Osteoblast (primary cell): ENCODE data around the gene DPP4. TPM values are rescaled to one million over a fixed set of nuclear protein-coding genes. Genes with fewer than 3 reads are reported as not detected.

Experiments used
- DNase-seq: peaks from one replicate; pipeline ENCODE4 v3.0.0; 2011; ENCODE audit warnings: low spot score, mixed read lengths; ENCODE audit not compliant: insufficient read length; ENCODE audit errors: missing footprints
- H2AFZ ChIP-seq: 2 replicates; pipeline ENCODE4 v1.6.0; 2011; ENCODE audit warnings: mild to moderate bottlenecking, low read length
- H3K27ac ChIP-seq: 2 replicates; pipeline ENCODE4 v1.5.1; 2011; ENCODE audit warnings: mild to moderate bottlenecking, low read depth, low read length, moderate library complexity
- H3K27me3 ChIP-seq: 2 replicates; pipeline ENCODE4 v1.6.0; 2012; ENCODE audit warnings: mild to moderate bottlenecking, control low read depth, inconsistent platforms, low read length, moderate library complexity; ENCODE audit not compliant: insufficient read depth
- H3K36me3 ChIP-seq: 2 replicates; pipeline ENCODE4 v1.5.1; 2011; ENCODE audit warnings: mild to moderate bottlenecking, low read length, control low read depth, moderate library complexity; ENCODE audit not compliant: insufficient read depth
- H3K4me1 ChIP-seq: 2 replicates; pipeline ENCODE4 v1.5.1; 2011; ENCODE audit warnings: mild to moderate bottlenecking, low read length, control low read depth, moderate library complexity; ENCODE audit not compliant: insufficient read depth
- H3K4me2 ChIP-seq: 2 replicates; pipeline ENCODE4 v1.6.0; 2011; ENCODE audit warnings: mild to moderate bottlenecking, low read length; ENCODE audit not compliant: insufficient read depth
- H3K4me3 ChIP-seq: fragments of 200-600 bp; sonication (generic); 3 replicates; pipeline ENCODE4 v1.5.1; 2012; ENCODE audit warnings: mild to moderate bottlenecking, low read length, inconsistent platforms; ENCODE audit not compliant: insufficient read depth
- H3K79me2 ChIP-seq: 2 replicates; pipeline ENCODE4 v1.6.0; 2012; ENCODE audit warnings: mild to moderate bottlenecking, low read length, control low read depth, inconsistent platforms; ENCODE audit not compliant: insufficient read depth
- H3K9me3 ChIP-seq: 2 replicates; pipeline ENCODE4 v1.5.1; 2011; ENCODE audit warnings: low read depth, low read length, control low read depth
- H4K20me1 ChIP-seq: 2 replicates; pipeline ENCODE4 v1.6.0; 2012; ENCODE audit warnings: mild to moderate bottlenecking, low read length, control low read depth; ENCODE audit not compliant: insufficient read depth
- total RNA-seq: library from RNA; depleted of rRNA; stranded (reverse); fragments of >200 nt; gene quantifications from 2 replicates; pipeline ENCODE4 v1.2.3, GENCODE V29; 2012
- TF ChIP-seq, protein P1 (sequence below): IDR thresholded peaks from 2 replicates; pipeline ENCODE4 v1.5.1; 2011; ENCODE audit warnings: mild to moderate bottlenecking, low read depth, low read length, moderate library complexity; ENCODE audit errors: extremely low read depth

DPP4 gene
- total RNA-seq, 1 donor: 192 TPM

DNA sequence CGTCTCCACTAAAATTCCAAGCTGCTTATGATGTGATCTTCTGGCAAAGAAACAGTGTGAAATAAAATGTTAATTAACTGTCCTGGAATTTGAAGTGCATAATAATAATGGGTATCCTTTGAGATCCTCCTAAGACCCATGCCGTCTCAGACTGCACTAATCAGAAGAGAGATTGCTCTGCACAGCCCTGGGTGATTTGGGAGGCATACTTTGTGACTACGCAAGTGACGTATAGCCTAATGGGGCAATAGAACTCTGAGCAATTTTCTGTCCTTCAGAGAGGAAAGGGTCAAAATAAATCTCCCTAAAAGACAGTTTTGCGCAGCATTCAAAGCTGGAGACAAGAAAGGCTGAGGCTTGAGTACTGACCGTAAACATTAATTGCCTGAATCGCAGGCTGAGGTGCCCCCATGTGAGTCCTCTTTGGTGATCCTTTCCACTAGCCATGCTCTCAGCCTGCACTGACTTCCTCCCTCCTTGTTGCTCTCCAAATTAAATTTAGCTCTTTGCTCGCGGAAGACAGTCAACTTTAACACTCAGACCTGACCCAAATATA is 76.0 kb downstream of the DPP4 start:
- Histone ChIP-seq H3K27me3 (no peaks in the 10 kb centered on the region), H3K79me2 (no peaks in the 10 kb centered on the region), H4K20me1 (no peaks in the 10 kb centered on the region), H3K36me3 (no peaks in the 10 kb centered on the region), H3K27ac (no peak overlapping the region), H3K4me2 (no peak overlapping the region), H2AFZ (no peak overlapping the region), H3K9me3 (no peaks in the 10 kb centered on the region), H3K4me3 (no peak overlapping the region), H3K4me1 (peaks cover under 1% of the 10 kb centered on the region)
- DNase-seq: no peak
- TF ChIP-seq, protein P1, sequence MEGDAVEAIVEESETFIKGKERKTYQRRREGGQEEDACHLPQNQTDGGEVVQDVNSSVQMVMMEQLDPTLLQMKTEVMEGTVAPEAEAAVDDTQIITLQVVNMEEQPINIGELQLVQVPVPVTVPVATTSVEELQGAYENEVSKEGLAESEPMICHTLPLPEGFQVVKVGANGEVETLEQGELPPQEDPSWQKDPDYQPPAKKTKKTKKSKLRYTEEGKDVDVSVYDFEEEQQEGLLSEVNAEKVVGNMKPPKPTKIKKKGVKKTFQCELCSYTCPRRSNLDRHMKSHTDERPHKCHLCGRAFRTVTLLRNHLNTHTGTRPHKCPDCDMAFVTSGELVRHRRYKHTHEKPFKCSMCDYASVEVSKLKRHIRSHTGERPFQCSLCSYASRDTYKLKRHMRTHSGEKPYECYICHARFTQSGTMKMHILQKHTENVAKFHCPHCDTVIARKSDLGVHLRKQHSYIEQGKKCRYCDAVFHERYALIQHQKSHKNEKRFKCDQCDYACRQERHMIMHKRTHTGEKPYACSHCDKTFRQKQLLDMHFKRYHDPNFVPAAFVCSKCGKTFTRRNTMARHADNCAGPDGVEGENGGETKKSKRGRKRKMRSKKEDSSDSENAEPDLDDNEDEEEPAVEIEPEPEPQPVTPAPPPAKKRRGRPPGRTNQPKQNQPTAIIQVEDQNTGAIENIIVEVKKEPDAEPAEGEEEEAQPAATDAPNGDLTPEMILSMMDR: no peak

DNA sequence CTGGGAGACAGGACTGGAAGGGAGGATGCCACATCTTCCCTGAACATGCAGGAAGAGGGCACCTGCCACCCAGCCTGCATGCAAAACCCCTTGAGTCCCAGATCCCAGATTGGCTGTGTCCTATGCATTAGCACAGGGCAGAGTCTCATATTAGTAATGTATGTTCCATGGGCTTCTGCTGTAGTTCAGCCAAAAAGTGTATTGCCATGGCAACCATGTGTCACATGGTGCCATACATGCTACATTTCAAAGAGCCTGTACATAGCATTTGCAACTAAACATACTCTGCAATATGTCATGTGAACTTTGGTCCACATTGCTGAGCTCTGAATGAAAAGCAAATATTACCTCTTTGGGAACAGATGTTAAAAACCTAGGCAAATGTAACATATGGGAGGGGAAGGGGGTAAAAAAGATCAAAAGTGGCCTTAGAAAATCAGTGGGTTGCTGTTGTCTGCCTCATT is 78.4 kb downstream of the DPP4 start:
- H3K9me3 ChIP-seq: no peaks in the 10 kb centered on the region
- no peak for DNase-seq
- TF ChIP-seq, protein P1: no peak

DNA sequence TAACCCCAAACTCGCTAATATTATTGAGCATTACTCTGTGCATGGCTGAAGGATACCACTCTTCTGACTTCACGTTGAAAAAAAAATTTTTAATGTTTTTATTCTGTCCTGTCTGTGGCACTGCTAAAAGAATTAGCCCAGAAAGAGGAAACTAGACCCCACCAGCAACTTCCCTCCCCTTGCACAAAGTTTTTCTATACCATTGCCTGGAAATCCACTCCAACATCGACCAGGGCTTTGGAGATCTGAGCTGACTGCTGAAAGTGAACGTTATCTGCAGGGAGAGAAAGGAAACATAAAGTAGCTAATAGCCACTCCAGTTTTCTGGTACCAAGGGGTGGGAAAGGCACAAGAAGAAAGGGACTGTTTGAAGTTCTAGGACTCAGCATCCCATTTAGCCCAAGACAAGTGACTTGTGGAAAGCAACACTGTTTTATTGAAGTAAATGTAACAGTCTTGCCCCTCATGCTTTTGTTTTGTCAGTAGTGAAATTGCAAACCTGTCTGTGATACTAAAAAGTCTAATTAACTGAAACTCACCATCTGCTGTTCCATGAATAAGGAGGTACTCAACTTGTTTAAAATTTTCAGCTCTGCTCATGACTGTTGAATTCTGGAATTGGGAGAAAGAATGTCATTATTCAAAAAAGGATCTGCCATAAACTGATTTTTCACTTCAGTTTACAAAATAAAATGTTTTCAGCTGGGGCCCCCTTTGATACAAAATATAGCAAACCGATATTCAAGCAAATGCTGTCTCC is 79.1 kb downstream of the DPP4 start:
- TF ChIP-seq, protein P1: no peak
- H3K27ac ChIP-seq: no peak overlapping the region
- H3K9me3 ChIP-seq: no peaks in the 10 kb centered on the region
- no peak overlapping the region for H2AFZ ChIP-seq
- H3K36me3 ChIP-seq: no peaks in the 10 kb centered on the region
- H3K4me1 ChIP-seq: peaks cover 14% of the 10 kb centered on the region
- peak overlapping the region; percentile 19 for H3K4me2 ChIP-seq
- no peaks in the 10 kb centered on the region for H3K27me3 ChIP-seq
- no peak overlapping the region for H3K4me3 ChIP-seq
- no peaks in the 10 kb centered on the region for H4K20me1 ChIP-seq
- no peak for DNase-seq
- no peaks in the 10 kb centered on the region for H3K79me2 ChIP-seq

More for the DNA sequence above, 78.4 kb downstream of the DPP4 start:
- no peak overlapping the region for H3K27ac ChIP-seq
- no peaks in the 10 kb centered on the region for H4K20me1 ChIP-seq
- H3K36me3 ChIP-seq: no peaks in the 10 kb centered on the region
- H3K4me3 ChIP-seq: no peak overlapping the region
- no peak overlapping the region for H2AFZ ChIP-seq
- H3K4me1 ChIP-seq: peaks cover 14% of the 10 kb centered on the region
- no peaks in the 10 kb centered on the region for H3K79me2 ChIP-seq
- H3K27me3 ChIP-seq: no peaks in the 10 kb centered on the region
- H3K4me2 ChIP-seq: no peak overlapping the region

DNA sequence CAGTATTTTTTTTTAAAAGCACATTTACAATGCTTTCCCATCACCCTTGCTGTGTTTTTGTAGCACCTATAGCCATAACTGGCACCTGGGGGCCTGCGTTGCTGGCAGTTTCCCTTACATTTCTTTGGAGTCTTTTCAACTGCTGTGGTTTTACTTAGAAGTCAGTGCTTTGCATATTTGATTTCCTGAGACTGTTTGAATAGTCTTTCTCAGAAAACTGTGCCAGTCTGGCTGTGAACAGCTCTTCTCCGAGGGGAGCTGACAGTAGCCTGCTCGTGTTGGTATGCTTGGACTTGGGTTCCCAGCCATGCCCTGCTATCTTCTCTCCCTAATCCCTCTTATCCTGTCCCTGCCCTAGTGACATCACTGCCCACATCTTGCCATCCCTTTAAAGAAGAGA is 81.5 kb downstream of the DPP4 start:
- Histone ChIP-seq H3K27me3 (no peaks in the 10 kb centered on the region), H3K36me3 (no peaks in the 10 kb centered on the region), H3K4me2 (peak overlapping the region; percentile 13), H3K79me2 (no peaks in the 10 kb centered on the region), H2AFZ (peak overlapping the region; percentile 39), H3K4me3 (no peak overlapping the region), H4K20me1 (no peaks in the 10 kb centered on the region), H3K9me3 (no peaks in the 10 kb centered on the region), H3K27ac (peak overlapping the region; percentile 40), H3K4me1 (peaks cover 14% of the 10 kb centered on the region)
- DNase-seq: no peak
- TF ChIP-seq, protein P1: no peak
